ENCODE results near the gene RSPH9.

Gene RSPH9

GRCh38 chr6:43710576-43710975 lies 65.7 kb downstream of the RSPH9 start:
- DNase-seq (ENCODE audit: low read depth), result no peak

DNA sequence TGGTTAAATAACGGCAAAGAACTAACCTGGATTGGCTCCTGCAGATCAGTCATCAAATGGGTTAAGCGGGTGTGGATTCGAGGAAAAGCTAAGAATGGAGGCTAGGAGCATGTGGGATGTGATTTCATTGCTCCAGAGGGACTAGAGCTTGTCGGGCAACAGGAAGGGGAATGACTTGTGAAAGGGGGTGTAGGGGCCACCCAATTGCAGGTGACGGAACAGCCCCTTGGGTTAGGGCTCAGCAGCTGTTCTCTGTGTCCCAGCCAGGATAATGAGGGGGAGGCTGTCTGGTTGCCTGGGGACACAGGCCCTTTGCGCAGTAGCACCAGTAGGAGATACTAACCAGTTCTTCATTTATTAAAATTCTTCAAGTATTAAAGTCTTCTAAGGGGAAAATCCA lies 67.7 kb downstream of the RSPH9 start:
- DNase-seq (ENCODE audit: low read depth), result no peak

GRCh38 chr6:43713643-43714310 lies 68.9 kb downstream of the RSPH9 start:
- DNase-seq (ENCODE audit: low read depth), result no peak

DNA sequence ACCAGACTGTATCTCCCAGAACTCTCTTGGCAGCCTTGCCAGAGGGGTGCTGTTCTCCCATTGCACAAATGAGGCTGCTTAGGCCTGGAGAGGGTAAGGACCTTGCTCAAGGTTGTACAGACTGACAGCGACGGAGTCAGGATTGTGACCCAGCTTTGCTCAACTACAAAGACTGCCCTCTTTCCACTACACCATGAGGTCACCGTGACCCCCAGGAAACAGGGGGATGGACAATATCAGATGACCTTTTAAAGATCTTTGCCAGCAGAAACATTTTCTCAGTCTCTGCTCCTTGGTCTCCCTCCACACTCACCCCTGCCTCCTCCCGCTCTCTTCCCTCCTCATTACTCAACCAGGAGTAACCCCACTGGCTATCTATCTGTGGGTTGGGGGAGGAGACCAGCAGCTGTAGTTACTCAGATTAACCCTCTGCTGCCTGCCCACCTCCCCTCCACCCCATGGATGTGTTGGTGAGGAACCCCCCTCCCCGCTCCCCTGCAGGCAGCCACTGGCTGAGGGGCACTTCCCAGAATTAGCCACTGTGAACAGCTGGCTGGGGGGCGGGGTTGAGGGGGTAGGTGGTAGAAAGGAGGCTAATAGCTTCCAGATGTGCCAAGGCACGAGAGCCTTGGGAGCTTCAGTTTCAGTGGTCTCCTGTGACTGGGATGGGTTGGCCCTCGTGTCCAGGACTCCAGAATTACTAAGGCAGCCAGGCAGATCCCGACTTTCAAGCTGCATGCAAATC lies 69.6 kb downstream of the RSPH9 start:
- no peak for DNase-seq (ENCODE audit: low read depth)

DNA sequence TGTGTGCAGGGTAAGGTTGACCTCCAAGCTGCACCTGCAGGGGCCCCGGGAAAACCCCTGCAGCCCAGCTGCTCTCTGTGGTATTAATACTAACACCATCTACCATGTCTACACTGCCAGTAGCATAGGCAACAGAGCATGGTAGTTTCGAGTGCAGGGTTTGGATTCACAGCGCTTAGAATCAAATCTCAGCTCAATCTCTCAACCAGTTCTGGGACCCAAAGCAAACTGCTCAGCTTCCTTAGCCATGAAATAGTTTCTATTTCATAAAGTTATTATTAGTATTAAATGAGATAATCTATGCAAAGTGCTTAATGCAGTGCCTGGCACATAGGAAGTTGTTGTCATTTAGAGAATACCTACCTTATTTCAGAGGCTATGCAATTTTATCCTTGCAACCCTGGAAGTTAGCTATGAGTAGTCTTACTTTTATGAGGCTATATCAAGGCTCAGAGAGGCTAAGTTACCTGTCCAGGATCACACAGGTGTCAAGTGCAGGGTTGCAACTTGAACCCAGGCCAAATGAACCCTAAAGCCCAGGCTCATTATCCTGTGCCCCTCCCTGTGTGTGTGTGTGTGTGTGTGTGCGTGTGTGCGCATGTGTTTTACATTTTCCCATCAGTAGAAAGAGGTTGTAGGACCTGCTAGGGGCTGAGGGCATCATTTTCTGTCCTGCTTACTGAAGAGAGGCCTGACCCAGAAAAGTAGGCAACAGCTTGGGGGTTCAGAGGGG lies 70.4 kb downstream of the RSPH9 start:
- DNase-seq (ENCODE audit: low read depth), result no peak

DNA sequence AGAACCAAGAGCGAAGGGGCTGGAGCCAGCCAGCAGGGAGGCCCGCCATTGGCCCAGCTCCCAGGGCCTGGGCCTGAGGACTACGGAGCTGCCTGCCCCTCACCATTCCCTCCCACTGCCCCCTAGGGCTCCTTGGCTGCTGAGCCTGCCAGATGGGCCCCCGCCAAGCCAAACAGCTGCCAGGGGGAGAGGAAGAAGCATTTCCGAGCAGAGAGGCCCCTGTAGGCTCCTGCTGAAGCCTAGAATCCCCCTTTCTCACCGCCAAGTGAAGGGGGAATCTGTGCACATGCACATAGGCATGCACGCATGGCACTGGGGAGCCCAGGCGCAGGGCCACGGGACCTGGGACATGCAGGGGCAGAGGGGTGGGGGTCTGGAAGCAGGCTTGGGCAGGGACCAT lies 71.3 kb downstream of the RSPH9 start:
- no peak for DNase-seq (ENCODE audit: low read depth)

DNA sequence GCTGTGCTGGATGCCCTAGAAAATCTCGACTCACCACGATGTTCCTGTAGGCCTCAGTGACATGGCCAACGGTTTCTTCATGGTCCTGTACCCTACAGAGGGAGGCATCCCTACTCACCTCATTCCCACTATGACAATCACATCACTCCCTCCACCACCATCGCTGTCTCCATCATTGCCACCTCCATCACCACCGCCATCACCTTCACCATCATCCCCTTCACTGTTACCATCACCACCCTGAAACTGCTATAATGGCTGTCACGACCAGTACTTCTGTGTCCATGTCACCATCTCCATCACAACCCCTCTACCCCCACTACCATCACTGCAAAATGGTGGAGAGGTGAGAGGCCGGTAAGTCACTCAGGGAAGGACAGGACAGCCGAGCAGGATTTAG lies 72.6 kb downstream of the RSPH9 start:
- DNase-seq (ENCODE audit: low read depth), result no peak

GRCh38 chr6:43717822-43718221 lies 73.0 kb downstream of the RSPH9 start:
- no peak for DNase-seq (ENCODE audit: low read depth)

GRCh38 chr6:43718387-43719105 lies 73.7 kb downstream of the RSPH9 start:
- no peak for DNase-seq (ENCODE audit: low read depth)

GRCh38 chr6:43719511-43719910 lies 74.7 kb downstream of the RSPH9 start:
- DNase-seq (ENCODE audit: low read depth), result no peak

DNA sequence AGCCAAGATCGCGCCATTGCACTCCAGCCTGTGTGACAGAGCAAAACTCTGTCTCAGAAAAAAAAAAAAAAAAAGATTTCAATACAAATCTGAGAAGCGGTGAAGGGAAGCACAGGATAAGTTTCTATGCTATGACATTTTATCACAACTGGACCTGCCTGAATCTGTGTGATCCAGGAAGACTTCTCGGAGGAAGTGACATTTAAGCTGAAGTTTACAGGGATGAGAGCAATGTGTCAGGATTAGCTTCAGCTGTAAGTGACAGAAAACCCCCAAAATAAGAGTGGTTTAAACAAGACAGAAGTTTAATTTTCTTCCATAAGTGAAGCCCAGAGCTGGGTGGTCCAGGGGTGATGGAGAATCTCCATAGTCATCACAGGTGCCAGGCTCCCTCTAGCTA lies 76.2 kb downstream of the RSPH9 start:
- no peak for DNase-seq (ENCODE audit: low read depth)

Data from iris pigment epithelial cell (primary cell).